NCI-H1105 (cell line): ENCODE data around the gene SEMA4A.
"Not testable (repeated sequence)": the region's sequence is repeated elsewhere in the genome, so short reads cannot be mapped to it uniquely, and the experiment has no call there.

ENCODE experiments used
- DNase-seq: peaks from one replicate; lab custom pipeline; 2025; lab: John Stamatoyannopoulos, UW

SEMA4A gene

DNA sequence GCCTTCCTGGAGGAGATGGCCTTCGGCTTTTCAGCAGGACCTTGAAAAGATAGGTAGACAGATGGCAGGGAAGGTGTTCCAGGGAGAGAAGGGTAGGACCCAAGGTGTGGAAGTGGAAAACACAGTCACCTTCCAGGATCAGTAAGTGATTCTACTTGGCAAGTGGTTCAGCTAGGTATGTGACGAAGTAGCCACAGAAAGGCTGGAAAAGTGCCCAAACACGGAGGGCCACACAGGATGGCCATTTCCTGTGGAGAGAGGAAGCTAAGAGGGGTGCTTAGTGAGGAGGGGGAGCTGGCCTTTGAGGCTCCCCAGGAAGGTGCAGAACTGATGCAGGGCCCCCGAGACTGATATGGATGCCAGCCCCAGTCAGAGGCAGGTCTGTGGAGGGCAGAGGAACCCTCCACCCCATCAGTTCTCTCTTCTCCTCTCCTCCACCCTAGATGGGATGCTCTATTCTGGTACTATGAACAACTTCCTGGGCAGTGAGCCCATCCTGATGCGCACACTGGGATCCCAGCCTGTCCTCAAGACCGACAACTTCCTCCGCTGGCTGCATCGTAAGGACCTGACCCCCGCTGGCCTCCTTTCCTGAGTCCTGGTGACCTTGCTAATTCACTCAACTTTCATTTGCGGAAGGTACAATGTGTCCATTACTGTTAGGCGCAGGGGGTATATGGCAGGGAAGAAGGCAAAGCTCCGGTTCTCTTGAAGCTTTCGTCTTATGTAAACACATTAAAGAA is 6.8 kb downstream of the SEMA4A start:
- no peak for DNase-seq

DNA sequence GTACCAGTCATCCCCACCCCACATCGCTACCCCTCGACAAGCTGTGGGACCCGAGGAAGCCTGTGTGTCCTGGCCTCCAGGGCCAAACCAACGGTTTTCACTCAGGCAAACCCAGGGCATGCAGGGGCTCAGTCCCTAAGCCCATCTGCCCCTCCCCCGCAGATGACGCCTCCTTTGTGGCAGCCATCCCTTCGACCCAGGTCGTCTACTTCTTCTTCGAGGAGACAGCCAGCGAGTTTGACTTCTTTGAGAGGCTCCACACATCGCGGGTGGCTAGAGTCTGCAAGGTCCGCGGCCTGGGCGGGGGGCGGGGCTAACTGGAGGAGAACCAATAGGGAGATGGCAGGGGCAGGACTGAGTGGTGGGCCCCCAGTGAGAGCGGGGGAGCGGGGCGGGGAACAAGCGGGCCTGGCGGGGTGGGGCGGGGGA is 7.4 kb downstream of the SEMA4A start:
- peak; percentile 57 for DNase-seq

- DNase-seq: no peak
Measured at GRCh38 chr1:156162430-156163037, 9.1 kb downstream of the SEMA4A start.

DNA sequence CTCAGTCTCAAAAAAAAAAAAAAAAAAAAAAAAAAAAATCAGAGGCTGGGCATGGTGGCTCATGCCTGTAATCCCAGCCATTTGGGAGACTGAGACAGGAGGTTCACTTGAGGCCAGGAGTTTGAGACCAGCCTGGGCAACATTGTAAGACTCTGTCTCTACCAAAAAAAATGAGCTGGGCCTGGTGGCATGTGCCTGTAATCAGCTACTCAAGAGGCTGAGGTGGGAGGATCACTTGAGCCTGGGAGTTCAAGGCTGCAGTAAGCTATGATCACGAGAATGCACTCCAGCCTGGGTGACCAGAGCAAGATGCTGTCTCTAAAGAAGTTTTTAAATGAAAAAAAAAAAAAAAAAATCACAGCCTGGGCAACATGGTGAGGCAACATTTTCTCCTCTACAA is 10.3 kb downstream of the SEMA4A start:
- DNase-seq: no peak

GRCh38 chr1:156164125-156164831 is 10.9 kb downstream of the SEMA4A start:
- DNase-seq: no peak

GRCh38 chr1:156165083-156165482 is 11.7 kb downstream of the SEMA4A start:
- no peak for DNase-seq

GRCh38 chr1:156167536-156167935 is 14.2 kb downstream of the SEMA4A start:
- DNase-seq: no peak

- no peak for DNase-seq
Measured at GRCh38 chr1:156172696-156173470, 19.5 kb downstream of the SEMA4A start.

- no peak for DNase-seq
Measured at GRCh38 chr1:156176610-156177210, 23.3 kb downstream of the SEMA4A start.

- DNase-seq: no peak
Measured at GRCh38 chr1:156177919-156178654, 24.7 kb downstream of the SEMA4A start.

GRCh38 chr1:156180471-156180870 is 27.1 kb downstream of the SEMA4A start:
- no peak for DNase-seq

- not testable (repeated sequence) for DNase-seq
Measured at GRCh38 chr1:156181391-156181924, 28.1 kb downstream of the SEMA4A start.

DNA sequence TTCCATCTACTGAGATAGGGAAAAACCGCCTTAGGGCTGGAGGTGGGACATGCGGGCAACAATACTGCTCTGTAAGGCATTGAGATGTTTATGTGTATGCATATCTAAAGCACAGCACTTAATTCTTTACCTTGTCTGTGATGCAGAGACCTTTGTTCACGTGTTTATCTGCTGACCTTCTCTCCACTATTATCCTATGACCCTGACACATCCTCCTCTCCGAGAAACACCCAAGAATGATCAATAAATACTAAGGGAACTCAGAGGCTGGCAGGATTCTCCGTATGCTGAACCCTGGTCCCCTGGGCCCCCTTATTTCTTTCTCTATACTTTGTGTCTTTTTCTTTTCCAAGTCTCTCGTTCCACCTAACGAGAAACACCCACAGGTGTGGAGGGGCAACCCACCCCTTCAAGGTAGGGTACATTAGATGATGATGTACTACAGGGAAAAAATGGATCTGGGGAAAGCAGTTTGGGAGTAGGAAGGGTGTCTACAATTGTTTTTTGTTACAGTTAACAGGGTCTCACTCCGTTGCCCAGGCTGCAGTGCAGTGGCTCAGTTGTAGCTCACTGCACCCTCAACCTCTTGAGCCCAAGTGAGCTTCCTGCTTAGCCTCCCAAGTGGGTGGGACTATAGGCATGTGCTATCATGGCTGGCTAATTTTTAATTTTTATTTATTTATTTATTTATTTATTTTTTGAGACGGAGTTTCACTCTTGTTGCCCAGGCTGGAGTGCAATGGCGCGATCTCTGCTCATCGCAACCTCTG is 28.8 kb downstream of the SEMA4A start:
- not testable (repeated sequence) for DNase-seq

DNA sequence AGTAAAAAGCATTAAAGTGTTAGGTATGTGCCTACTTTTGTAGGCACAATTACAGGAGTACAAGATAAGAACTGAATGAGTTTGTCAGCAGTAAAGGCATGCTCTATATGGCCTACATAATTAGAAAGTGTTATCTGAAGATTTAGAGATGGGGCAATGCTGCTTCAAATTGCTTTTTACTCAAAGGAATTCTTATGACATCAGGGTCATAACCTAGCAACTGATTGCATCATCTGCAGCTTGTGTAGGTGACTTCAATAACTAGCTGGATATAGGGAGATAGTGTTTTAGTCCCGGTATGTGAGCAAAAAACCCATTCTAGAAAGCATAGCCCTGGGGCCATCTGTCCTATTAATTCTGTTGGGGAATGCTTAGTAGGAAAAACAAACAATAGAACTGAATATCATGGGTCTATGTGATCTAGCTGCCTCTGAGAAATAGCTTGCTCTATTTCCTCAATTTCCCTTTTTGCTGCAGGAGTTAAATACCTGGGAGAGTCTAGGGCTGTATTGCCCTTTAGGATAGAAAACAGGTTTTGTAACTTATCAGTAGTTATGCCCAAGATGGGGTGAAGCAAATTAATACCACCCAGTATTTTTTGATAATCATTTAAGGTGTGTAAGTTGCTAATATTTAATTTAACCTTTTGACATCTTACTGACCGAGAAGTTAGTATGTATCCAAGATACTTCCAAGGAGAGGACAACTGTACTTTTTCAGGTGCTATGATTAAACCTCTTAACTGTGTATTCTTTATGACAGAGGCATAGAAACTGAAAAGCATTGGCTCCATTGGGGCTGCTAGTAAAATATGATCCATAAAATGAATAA is 33.2 kb downstream of the SEMA4A start:
- DNase-seq: not testable (repeated sequence)

GRCh38 chr1:156190265-156190664 is 36.9 kb downstream of the SEMA4A start:
- DNase-seq: not testable (repeated sequence)

GRCh38 chr1:156191292-156191964 is 38.0 kb downstream of the SEMA4A start:
- DNase-seq: no peak

DNA sequence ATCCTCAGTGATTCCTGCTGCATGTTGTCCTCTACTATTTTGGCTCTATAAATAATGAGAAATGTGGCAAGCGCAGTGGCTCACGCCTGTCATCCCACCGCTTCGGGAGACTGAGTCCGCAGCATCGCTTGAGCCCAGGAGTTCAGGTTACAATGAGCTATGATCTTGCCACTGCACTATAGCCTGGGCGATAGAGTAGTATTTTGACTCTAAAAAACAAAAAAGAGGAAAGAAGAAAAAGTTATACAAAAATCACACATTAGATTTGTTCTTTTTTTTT is 39.8 kb downstream of the SEMA4A start:
- no peak for DNase-seq

- peak; percentile 98 for DNase-seq
Measured at GRCh38 chr1:156193488-156194299, 40.3 kb downstream of the SEMA4A start, which contains the start of gene SLC25A44. Gene SLC25A44, plus strand, starts transcription at chr1:156194104. Its CDS starts 5,744 bp downstream, at chr1:156199848.
